NCI-H1694 (cell line): ENCODE measurements around the gene RFWD3.
"Not testable (repeated sequence)": the region's sequence is repeated elsewhere in the genome, so short reads cannot be mapped to it uniquely, and the experiment has no call there.

ENCODE experiments used
- DNase-seq: peaks from one replicate; lab custom pipeline; 2025; lab: John Stamatoyannopoulos, UW

Gene RFWD3

GRCh38 chr16:74667255-74667700 lies 601 bp upstream of the RFWD3 start:
- DNase-seq, result no peak

DNA sequence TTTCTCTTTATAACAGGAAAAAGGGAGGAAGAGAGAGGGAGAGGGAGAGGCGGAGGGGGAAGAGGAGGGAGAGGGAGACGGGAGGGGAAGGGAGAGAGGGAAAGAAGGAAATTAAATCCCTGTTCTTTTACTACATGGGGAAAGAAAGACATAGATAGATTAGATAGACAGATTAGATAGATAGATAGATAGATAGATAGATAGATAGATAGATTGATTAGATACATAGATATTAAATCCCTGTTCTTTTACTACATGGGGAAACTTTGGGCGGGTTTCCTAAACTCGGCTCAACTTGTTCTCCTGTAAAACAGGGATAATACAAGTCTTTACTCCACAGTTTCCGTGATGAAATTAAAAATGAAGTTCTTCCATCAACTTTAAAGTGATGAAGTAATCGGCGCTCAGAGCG lies 661 bp downstream of the RFWD3 start:
- no peak for DNase-seq

- DNase-seq, result no peak
Observed at GRCh38 chr16:74661064-74661463, 5.6 kb downstream of the RFWD3 start.

- DNase-seq, result no peak
Observed at GRCh38 chr16:74660383-74660782, 6.3 kb downstream of the RFWD3 start.

DNA sequence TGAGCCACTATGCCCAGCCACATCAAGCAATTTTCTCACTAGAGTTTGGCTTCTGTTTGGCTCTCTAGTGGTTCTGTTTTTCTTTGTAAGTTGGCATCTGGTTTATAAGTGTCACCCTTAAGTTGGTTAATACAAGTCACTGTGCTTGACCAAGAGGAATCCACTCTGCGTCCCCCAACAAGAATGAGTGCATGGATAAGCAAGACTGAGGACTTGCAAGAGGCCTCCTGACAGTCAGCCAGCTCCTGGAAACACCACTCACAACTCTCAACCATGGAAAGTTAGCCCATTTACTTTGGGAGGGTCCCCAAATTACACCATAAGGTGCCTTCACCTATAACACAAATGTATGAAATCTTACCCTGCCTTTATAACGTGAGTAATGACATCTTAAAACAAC lies 7.6 kb downstream of the RFWD3 start:
- DNase-seq, result no peak

GRCh38 chr16:74657870-74658642 lies 8.6 kb downstream of the RFWD3 start:
- DNase-seq, result no peak

- DNase-seq, result no peak
Observed at GRCh38 chr16:74654536-74655050, 12.1 kb downstream of the RFWD3 start.

DNA sequence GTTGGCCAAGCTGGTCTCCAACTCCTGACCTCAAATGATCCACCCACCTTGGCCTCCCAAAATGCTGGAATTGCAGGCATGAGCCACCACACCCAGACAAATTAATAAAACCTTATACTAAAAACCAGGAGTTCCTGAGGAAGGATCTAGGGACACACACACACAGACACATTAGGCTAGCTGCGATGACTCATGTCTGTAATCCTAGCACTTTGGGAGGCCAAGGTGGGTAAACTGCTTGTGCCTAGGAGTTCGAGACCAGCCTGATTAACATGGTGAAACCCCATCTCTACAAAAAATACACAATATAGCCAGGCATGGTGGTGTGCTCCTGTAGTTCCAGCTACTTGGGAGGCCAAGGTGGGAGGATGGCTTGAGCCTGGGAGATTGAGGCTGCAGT lies 13.8 kb downstream of the RFWD3 start:
- not testable (repeated sequence) for DNase-seq

GRCh38 chr16:74652249-74652648 lies 14.4 kb downstream of the RFWD3 start:
- no peak for DNase-seq

- no peak for DNase-seq
Observed at GRCh38 chr16:74651841-74652240, 14.8 kb downstream of the RFWD3 start.

DNA sequence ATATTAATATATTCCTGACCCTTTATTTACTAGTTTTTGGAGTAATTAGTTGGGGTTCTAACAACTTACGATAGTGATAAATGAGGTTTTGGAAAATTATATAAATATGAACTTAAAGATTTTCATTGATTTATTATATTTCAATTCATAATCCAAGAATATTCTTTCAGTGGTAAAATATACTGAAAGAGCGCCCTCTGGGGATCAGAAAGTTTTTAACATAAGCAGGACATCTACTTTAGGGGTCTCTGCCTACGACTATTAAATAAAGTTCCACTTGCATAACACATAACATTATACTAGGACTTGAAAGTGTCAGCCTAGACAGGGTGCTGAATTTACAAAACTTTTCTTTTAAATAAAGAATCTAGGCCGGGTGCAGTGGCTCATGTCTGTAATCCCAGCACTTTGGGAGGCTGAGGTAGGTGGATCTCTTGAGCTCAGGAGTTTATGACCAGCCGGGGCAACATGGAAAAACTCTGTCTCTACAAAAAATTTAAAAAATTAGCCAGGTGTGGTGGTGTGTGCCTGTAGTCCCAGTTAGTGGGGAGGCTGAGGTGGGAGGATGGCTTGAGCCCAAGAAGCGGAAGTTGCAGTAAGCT lies 15.6 kb downstream of the RFWD3 start:
- DNase-seq, result no peak

GRCh38 chr16:74649839-74650504 lies 16.7 kb downstream of the RFWD3 start:
- no peak for DNase-seq

GRCh38 chr16:74641969-74642368 lies 24.7 kb downstream of the RFWD3 start:
- no peak for DNase-seq

DNA sequence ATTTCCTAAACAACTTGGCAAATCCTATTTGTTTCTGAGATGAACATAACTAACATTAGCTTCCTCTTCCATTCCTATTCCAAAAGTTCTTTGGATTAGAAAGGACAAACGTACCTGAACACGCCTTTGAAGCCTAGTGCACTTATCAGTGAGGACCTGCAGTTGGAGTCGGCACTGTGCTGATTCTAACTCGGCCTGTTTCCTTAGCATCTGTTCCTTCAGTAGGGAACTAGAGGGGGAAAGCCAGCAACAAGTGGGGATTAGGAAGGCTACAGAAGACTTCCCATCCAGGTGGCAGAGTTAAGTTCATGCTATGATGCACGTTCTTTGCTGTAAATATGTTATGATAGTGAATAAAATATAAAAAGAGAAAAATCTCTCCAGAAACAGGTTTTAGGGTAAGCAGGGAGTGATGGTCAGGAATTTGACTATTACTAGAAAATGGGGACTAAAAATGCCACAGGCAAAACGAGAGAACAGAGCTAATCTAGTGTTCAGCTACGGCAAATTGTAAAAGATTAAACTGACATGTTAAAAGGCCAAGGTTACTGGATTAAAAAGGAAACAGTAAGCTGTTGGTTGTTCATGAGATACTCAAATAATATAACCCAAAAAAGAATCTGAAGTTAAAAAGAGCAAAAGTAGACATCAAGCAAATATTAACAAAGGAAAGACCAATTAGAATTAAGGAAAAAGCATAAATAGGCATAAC lies 28.8 kb downstream of the RFWD3 start:
- DNase-seq, result no peak

- no peak for DNase-seq
Observed at GRCh38 chr16:74635303-74635702, 31.4 kb downstream of the RFWD3 start.

DNA sequence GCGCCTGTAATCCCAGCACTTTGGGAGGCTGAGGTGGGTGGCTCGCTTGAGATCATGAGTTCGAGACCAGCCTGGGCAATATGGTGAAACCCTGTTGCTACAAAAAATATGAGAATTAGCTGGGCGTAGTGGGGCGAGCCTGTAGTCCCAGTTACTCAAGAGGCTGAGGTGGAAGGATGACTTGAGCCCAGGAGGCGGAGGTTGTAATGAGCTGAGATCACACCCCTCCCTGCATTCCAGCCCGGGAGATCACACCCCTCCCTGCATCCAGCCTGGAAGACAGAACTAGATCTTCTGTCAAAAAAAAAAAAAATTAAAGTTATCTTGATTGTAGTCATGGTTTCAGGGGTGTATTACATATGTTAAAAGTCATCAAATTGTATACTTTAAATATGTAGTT lies 33.0 kb downstream of the RFWD3 start:
- DNase-seq, result no peak

DNA sequence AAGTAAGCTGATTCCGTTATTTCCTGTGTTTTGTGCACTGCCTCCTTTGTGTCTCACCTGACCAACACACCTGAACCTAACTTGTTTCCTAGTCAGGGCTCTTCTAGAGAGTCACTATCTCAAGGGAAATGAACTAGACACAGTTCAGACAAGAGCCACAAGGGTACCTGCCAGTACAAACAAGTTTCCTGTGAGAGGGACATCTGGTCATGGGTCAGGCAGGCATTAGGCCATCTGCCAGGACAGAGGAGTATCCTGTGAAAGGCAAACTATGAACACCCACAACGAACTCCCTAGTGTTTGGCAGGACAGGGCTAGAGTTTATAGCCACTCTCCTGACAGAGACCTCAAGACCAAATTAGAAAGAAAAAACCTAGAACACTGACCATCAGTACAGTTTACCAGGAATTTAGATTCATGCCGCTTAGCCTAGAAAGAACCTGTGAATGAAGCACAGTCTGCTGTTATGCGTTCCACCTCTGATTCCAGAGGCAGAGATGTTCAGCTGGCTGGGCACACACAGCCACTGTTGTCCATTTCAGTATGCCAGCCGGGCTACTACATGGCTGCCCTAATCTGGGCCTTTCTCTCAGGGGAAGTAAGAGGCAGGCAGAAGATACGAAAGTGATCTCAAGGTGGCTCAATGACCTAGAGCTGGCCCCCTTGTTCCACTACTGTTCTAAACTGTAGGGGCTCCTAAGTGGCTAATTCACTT lies 39.0 kb downstream of the RFWD3 start:
- DNase-seq, result no peak

- no peak for DNase-seq
Observed at GRCh38 chr16:74626741-74627416, 39.8 kb downstream of the RFWD3 start.

- no peak for DNase-seq
Observed at GRCh38 chr16:74625500-74626350, 41.0 kb downstream of the RFWD3 start.

GRCh38 chr16:74623839-74624235 lies 42.8 kb downstream of the RFWD3 start:
- no peak for DNase-seq
